Esophagus squamous epithelium (tissue), 4 donors: ENCODE data around the gene PSG1.

Experiments
- CTCF ChIP-seq, 6 experiments: fragments of 450-650 bp in 4 of 6; fragments of 200-600 bp in 2 of 6; sonication (generic) in 2 of 6; IDR thresholded peaks; one replicate each; pipeline ENCODE4 v1.5.1; 2016 to 2019; ENCODE audit warnings: antibody characterized with exemption in 6 of 6, mild to moderate bottlenecking in 4 of 6, moderate library complexity in 4 of 6
- POLR2A ChIP-seq, 4 donors: fragments of 450-650 bp; IDR thresholded peaks; one replicate each; pipeline ENCODE4 v1.6.1; 2017; ENCODE audit warnings: antibody characterized with exemption in 4 of 4, mild to moderate bottlenecking in 4 of 4, moderate library complexity in 3 of 4

DNA sequence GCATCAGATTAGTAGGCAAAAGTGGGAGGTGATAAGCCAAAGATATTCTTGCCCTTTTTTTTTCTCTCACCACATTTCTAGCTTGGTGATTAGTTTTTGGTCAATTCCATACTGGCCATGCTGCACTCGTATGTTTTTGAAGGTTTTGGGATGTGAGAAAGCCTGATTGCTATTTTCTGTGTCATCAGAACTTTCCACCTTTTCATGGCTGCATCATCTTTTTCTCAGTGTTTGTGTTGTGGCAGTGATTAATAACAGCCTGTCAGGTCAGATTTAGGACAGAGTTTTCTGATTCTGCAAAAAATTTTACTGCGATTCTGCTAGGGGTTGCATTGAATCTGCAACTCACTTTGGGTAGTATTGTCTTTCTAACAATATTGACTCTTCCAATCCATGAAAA lies 32.9 kb downstream of the PSG1 start:
- TF ChIP-seq CTCF (IDR thresholded peaks at IDR 0.05), result no peak
- no peak for TF ChIP-seq POLR2A (IDR thresholded peaks at IDR 0.05)
